GM19351 (cell line): ENCODE measurements around the gene FIP1L1.
"Not testable (repeated sequence)": the region's sequence is repeated elsewhere in the genome, so short reads cannot be mapped to it uniquely, and the experiment has no call there.

Experiments
- ATAC-seq: cut with Tn5 transposase; IDR thresholded peaks from one replicate; pipeline ENCODE4 v1.9.1; 2021; ENCODE audit warnings: mild to moderate bottlenecking, moderate library complexity; ENCODE audit not compliant: unreplicated experiment

FIP1L1 gene

DNA sequence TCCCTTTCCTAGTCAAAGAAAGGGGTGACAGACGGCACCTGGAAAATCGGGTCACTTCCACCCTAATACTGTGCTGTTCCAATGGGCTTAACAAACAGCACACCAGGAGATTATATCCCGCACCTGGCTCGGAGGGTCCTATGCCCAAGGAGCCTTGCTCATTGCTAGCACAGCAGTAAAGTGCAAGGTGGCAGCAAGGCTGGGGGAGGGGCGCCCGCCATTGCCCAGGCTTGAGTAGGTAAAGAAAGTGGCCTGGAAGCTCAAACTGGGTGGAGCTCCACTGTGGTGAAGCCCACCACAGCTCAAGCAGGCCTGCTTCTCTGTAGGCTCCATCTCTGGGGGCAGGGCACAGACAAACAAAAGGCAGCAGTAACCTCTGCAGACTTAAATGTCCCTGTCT, 89.1 kb downstream of the FIP1L1 start:
- not testable (repeated sequence) for ATAC-seq

DNA sequence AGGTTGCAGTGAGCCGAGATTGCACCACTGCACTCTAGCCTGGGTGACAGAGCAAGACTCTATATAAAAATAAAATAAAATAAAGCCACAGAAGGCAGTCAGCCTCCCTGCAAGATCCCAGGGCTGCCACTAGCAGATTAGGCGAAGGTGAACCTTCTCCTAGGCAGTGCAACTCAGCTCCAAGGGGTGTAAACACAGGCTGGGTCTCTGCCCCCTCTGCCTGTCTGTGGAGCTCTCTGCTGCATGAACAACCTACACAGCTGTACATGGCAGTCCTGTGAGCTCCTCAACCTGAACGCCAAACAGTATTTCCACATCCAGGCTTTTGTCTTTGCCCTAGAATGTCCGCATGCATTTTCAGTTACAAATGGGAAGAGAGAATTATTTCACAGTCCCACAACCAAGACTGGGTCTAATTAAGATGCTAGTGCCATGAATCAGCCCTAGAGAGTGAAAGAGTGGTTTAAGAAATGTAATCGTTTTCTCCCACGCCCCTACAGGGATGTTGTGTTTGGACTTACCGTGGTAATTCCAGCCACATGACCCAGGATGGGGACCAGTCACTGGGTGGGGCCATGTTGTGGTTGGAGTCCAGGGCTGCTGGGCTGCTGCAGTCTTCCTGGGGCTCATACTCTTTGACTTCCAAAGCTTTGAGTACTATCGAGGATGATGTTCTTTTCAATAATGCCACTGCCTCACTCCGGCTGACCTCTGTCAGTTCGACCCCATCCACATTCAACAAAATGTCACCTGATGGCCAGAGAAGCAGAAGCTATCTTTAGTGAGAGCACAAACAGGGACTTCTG, 99.0 kb downstream of the FIP1L1 start:
- ATAC-seq = no peak

DNA sequence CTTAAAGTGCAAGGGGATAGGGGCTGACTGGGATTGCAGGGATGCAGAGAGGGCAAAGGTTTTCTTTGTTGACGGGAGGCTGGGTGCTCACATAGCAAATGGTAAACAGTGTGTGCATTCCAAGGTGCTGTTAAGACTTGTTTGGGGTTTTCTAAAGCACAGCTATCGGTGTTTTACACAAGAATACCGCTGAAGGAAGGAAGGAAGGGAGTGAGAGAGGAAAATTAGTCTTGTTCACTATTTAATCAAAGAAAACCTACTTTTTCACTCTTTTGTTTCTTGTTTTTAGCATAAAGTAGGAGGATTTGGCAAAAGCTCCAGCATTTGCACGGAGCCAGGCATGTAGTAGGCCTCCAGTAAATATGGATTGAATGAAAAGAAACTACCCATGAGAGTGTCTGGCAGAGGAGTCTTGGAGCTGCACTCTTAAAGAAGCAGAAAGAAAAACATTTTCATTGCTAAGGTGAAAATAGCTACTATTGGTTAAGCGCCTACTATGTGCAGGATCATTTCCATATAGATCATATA, 99.7 kb downstream of the FIP1L1 start:
- ATAC-seq = no peak

DNA sequence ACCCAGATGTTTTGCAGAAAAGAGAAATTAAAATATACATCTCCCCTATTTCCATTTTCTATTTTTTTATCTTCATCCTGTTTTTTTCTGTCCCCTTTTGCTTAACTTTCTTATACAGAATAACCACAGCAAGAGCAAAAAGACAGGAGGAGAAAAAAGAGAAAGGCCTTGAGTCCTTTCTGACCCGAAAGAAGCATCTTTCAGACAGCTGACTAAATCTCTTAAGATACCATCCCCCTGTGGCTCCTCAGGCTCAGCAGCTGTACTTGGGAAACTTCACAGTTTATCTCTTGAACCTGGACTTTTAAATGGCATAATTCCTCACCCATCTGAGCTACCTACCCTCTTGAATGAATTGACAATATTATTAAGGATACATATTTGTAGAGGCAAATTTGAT, 100.2 kb downstream of the FIP1L1 start:
- no peak for ATAC-seq

DNA sequence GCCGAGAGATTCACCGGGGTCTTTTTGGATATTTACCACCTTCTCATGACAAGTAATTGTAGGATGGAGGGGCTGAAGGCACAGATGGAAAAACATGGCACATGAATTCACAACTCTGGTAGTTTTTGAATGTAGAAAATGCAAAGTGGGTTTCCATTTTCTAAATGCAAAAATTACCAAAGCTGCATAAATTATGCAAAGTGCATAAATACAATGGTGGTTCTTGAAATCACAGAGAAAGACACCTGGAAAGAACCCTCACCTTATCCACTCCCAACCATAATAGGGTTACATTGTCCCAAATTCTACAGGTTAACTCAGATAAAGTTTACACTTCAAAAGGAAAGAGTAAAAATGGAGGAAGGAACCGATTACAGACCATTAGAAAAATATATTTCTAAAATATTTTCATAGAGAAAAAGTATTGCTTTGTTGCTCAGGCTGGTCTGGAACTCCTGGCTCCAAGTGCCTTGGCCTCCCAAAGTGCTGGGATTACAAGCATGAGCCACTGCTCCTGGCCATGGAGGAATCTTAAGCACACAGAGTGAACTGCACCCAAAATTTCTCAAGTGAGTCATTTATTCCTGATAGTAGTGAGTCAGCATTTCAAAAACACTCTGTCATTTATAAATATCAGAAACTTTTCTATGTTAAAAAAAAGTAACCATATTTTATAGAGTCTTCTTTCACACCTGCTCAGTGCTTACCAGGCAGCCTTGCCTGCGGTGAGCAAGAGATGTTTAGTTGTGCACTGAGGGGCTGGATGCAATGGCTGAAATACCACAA, 101.4 kb downstream of the FIP1L1 start:
- no peak for ATAC-seq

DNA sequence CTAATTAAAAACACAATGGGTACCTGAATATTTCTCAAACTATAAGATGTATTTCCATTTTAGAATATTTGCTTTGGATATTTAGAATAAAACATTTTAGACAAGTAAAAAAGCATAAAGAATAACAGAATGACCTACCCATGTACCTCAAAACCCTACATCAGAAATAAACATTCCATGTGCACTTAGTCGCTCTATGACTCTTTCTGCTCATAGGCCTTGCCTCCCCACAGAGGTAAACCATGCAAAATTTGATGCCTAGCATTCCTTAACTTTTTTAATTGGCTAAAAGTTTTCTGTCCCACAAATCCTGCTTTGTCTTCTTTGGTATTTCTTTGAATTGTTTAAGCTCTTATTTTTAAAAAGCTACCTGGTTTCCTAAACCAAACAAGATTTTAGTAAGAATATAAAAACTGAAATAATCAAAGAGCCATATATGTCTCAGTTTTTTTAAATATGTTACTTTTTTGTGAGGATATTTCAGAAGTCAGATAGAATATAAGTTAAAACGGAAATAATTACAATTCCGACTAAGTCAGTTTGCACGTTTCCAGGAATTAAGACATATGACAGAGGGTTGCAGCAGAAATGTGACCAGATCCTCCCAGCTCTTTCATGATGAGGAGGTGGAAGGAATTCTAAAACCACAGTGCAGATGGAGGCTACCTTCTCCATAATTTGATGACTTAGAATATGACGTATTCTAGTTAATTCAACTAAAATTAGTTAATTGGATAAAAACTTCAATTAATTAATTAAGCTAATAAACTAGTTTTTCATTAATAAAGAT, 102.5 kb downstream of the FIP1L1 start:
- no peak for ATAC-seq

DNA sequence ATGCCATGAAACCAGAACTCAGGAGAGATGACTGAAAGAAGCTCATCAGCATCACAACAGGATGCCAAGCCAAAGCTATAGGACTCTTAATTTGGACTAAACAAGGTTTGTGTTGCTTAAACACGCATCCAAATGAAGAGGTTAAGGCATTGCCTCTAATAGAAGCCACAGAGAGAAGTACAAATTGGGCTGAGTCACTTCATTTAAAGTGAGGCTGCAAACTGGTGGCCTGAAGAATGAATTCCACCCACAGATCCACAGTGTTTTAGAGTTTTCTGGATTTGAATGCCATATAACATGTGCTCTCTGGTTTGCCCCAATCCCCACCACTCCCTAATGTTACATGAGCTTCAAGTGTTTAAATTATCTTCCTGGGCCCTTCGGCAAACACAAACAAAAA, 103.5 kb downstream of the FIP1L1 start:
- ATAC-seq = no peak

DNA sequence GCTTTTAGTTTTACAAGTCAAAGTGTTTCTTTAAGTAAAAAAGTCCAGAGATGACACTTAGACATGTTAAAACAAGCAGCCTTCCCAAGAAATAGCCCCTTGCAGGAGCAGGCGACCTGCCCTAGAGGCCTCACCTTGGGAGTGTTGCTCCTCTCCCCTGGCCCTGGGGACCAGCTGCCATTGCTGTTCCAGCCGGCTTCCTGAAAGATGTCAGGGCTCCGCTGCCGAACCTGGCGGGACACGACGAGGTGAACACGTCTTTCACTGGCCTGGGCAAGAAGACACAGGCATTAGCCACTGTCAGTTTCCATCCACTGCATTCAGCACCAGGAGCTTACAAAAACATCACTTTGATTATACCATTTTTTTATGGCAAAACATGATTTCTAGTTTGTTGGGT, 104.1 kb downstream of the FIP1L1 start:
- ATAC-seq = no peak

DNA sequence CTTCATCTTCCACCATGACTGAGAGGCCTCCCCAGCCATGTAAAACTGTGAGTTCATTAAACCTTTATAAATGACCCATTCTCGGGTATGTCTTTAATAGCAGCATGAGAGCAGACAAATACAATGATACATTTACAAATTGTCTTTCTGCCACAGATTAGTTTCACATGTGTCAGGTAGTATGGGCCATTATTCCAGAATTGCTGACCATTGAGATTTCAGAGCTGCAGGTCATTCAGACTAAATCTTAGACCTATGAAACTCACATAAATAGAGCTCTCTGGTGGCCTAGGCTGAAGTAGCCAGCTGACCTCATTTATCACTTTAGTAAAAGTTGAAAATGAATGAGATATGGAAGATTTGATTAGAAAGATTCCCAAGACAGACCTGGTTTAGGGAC, 105.8 kb downstream of the FIP1L1 start:
- no peak for ATAC-seq

DNA sequence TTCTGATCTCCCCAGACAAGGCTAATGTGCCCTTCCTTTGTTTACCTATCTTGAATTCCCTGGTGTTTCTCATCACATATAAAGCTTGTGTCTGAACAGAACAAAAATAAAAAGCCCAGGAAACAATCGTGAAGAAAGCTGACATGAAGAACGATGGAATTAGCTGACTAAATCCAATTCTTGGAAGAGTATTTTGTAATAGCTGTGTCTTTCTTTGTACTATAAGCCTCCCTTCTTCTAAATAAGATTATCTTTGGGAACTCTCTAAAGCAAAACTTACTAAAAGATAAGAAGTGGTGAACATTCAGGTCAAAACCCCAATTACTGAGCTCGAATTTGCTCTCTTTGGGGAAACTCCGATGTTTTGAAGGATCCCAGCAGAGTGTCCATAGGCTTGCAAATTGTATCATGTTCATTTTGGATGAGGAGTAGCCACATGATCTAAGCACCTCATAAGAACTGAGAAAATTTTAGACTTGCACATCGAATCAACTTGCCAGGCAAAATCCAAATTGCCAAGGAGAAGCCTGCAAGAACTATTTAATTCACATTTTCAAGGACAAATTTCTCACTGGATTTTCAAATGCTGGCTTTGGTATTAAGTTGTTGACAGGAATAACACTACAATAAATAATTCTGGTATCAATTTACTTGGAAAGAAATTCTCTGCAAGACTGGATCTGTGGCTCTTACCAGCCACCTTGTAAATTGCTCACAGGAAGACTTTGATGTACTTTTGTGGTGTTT, 107.6 kb downstream of the FIP1L1 start:
- no peak for ATAC-seq

DNA sequence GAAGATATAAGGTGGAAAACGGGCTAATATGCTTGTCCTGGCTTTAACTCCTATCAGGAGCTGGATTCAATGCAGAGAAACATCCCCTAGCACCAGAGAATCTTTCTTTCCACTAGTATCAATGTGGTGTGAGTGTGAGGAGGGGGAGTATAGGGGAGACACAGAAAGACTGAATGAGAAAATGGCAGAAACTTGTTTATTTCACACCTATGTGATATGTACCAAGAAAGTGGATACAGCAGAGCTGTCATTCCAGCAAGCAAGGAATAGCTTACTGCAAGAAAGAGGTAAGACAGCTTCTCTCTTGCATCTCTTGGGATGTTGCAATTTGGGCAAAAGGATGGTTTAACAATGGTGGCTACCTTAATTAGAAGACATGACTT, 108.2 kb downstream of the FIP1L1 start:
- no peak for ATAC-seq

DNA sequence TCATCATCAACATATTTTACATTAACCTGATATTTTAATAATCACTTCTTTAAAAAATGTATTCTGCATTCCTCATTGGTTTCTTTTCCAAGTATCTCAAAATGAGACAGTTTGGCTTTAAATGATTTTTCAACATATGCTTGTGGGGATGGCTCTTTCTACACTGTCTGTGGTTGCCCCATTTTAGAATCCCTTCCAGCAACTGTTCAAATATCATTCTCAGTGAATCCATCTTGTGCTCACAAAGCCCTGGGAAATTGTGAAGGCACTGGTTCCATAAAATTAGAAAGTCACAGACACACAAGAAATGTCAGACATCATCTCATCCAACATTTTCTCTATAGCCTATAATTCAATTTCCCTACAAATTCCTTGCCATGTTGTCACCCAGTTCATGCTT, 110.3 kb downstream of the FIP1L1 start:
- ATAC-seq = no peak

DNA sequence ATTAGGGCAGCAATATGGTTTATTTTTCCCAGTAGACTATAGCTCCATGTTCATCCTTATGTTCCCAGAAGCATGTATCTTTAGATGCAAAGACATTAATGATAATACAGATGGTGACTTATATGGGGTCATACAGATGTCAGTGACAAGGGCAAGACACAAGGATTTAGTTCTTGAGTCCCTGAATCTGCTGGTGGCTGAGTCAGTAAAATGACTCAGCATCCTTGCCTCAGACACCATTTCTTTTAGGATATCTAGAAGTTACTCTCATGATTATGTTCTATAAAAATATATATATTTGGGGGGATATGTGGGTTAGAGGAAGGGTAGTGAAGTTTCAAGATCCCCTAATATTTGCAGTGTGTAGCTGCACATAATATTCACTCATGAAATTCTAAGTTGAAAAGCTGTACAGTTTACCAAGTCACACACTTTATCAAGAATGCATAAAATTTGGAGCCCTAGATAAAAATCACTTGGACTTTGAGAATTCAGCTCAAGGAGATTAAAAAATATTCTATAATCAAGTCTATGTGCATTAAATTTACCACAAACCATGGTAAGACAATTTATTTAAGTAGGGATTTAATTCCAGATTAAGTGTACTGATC, 111.9 kb downstream of the FIP1L1 start:
- no peak for ATAC-seq

DNA sequence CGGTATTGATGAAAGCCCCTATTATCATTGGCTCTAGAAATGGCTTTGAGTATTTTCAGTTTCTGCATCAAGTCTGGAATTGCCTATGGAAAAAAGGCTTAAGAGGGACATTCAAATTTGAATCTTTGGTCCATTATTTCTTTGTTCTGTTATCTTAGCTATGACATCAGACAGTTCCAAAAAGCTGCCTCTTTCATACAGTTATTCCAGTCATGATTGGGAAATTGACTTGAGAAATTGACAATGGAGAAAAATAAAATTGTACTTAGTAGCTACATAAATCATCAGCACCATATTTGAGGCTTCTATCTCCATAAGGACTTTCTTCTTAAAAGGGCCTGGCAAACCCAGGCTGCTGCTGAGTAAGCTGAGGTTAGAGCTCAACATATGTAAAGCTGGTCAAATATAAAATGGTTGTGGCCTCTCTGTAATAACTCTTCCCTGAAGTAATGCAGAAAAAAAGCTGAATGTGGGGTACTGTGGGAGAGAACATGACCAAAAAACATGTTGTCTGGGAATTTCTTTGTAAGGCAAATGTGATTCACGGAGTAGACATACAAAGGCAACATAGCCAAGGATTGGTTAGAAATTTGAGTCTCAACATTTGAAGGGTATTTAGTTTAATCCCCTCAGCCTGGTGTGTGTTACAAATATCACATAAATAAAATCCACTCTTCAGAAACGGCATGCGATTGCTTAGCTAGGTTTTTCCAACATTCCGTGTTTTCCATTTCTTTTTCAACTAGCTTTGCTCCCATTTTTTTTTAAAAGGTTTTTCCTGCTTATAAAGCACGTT, 112.9 kb downstream of the FIP1L1 start:
- no peak for ATAC-seq

DNA sequence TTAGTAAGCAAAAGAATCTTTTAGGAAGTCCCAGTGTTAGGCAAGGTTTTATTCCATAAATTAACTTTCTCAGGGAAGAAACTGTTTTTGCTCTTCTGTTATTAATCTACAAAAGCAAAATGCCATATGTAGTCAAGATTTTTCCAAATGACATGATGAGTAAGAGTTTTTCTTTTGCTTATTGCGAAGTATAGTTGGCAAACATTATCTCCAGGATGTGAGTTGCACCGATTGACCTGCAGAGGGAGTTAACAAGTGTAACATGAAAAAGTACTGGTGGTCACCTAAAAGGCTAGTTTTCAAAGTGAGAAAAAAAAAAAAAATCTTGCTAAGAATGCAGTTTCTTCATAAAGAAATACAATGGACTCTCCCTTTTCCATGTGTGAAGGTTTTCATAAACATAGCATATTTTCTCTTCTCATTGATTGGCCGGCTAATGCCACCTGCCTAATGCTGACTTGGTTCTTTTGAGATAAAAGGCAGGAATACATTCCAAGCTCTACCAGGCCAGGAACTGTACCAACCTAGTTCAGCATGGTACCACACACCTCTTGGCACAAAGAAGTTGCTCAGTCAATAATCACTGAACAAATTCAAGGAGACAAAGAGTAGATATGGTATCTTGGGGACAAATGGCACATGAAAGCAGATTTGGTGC, 113.7 kb downstream of the FIP1L1 start:
- peak; percentile 61 for ATAC-seq

DNA sequence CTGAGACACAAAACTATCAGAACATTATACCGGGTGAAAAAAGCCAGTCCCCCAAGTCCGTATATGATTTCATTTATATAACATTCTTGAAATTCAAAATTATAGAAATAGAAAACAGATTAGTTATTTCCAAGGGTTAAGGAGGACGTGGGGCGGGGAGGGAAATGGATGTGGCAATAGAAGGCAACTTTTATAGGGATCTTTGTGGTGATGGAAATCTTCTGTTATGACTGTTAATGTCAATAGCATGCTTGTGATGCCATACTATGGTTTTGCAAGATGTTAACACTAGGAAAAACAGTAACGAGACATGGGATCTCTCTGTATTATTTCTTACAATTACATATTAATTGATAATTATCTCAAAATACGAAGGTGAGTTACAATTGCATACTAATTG, 117.4 kb downstream of the FIP1L1 start:
- no peak for ATAC-seq

DNA sequence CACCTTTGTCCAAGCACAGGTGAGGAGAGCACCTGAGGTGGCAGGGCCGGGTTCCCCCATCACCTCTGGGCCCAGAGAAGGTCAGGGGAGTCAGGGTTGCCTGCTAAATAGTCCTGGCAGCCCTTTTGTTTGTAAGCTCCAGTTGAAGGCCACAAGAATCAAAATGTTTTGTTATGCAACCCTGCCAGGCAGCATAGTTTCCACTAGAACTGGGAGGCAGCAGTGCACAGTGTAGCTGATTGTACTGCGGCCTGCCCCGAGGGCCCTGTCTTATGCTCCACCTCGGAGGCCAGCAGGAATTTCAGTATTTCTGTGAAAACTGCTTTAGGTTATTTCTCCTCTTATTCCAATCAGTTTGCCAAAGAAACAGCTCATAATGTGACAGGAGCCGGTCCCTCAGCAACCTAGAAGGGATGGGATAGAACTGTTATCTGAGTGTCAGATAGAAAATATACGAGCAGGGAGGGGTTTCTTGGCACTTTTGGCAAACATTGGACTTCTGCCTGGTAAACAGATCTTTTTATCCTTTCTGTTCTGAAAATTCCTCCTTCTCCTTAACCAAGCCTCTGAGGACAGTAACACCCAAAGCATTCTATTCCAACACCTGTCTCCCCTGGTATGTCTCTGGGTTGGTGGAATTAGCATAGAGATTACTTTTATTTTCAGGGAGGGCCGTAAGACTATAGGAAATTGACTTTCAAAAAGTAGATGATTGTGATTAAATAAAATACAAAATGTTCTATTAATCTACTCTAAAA, 120.2 kb downstream of the FIP1L1 start:
- ATAC-seq = no peak

DNA sequence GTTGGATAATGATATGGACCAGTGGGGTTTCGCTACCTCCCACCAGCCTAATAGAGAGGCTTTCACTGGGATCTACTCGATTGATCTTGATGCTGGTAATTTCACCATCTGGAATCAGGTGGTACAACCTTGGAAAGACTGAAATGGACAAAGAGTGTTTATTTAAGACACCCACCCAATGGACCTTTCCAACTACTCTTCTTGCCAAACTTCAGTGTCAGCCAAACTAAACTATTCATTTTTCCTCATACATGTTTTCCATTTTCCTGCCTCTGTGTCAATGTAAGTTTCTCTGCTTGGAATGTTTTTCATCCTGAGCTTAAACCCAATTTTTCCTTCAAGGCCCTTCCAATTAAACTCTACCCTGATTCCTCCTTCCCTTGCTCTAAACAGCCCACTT, 121.3 kb downstream of the FIP1L1 start:
- ATAC-seq = no peak
